ENCODE results near the gene EXOC8. TPM values are rescaled to one million over a fixed set of nuclear protein-coding genes. Genes with fewer than 3 reads are reported as not detected.
"Not testable (repeated sequence)": the region's sequence is repeated elsewhere in the genome, so short reads cannot be mapped to it uniquely, and the experiment has no call there.

EXOC8 gene
- total RNA-seq, 4 donors from 2014 or later, result 25.4 to 50.9 (median 38.2) TPM

GRCh38 chr1:231351816-231352215 lies 14.2 kb upstream of the EXOC8 start:
- in situ Hi-C loops (cut with MboI; ENCODE audit: low sequenced_read_pairs in 4 of 4) (loop anchor here in 2 of 4 donors (5.0 to 10.0 kb wide), 2 partner anchors 235 to 253 kb away; no protein-coding TSS in a partner anchor), intact Hi-C loops (cut with DNase I; ENCODE audit: low total_unique reads) (no loop called here)
- DNase-seq (no peak), ATAC-seq (no peak)
- Histone ChIP-seq H3K27ac (peak overlapping the region; percentile 3 to 33 (median 15)), H3K9me3 (no peaks in the 10 kb centered on the region), H3K4me3 (no peak overlapping the region), H3K27me3 (no peaks in the 10 kb centered on the region), H3K36me3 (peaks cover 0 to 42% of the 10 kb centered on the region in 2 donors), H3K4me1 (no peaks in the 10 kb centered on the region)
- TF ChIP-seq POLR2A (IDR thresholded peaks at IDR 0.05), result no peak
- no peak for TF ChIP-seq CTCF (IDR thresholded peaks at IDR 0.05 in 4 of 5, conservative IDR thresholded peaks at IDR 0.05 in 1 of 5)

- intact Hi-C loops (cut with DNase I; ENCODE audit: low total_unique reads); ATAC-seq; H3K27ac ChIP-seq; H3K4me1 ChIP-seq; in situ Hi-C loops (cut with MboI; ENCODE audit: low sequenced_read_pairs in 4 of 4); H3K27me3 ChIP-seq; DNase-seq; H3K4me3 ChIP-seq; H3K9me3 ChIP-seq: not testable (repeated sequence)
- peaks cover 0 to 42% of the 10 kb centered on the region in 2 donors for H3K36me3 ChIP-seq
These were observed 11.2 kb upstream of the EXOC8 start for GRCh38 chr1:231348856-231349255.

GRCh38 chr1:231348442-231348841 lies 10.8 kb upstream of the EXOC8 start:
- in situ Hi-C loops (cut with MboI; ENCODE audit: low sequenced_read_pairs in 4 of 4) (no loop called here), intact Hi-C loops (cut with DNase I; ENCODE audit: low total_unique reads) (no loop called here)
- Histone ChIP-seq H3K36me3 (peaks cover 0 to 43% of the 10 kb centered on the region in 2 donors), H3K27ac (no peak overlapping the region), H3K4me3 (no peak overlapping the region), H3K4me1 (no peaks in the 10 kb centered on the region), H3K27me3 (no peaks in the 10 kb centered on the region), H3K9me3 (no peaks in the 10 kb centered on the region)
- no peak for TF ChIP-seq CTCF (IDR thresholded peaks at IDR 0.05 in 4 of 5, conservative IDR thresholded peaks at IDR 0.05 in 1 of 5)
- no peak for TF ChIP-seq POLR2A (IDR thresholded peaks at IDR 0.05)
- ATAC-seq (no peak), DNase-seq (no peak)

- TF ChIP-seq POLR2A (IDR thresholded peaks at IDR 0.05) (no peak), CTCF (IDR thresholded peaks at IDR 0.05 in 4 of 5, conservative IDR thresholded peaks at IDR 0.05 in 1 of 5) (no peak)
- H3K27ac ChIP-seq, result no peak overlapping the region
- H3K4me3 ChIP-seq, result no peak overlapping the region
- ATAC-seq (no peak), DNase-seq (no peak)
- intact Hi-C loops (cut with DNase I; ENCODE audit: low total_unique reads) (no loop called here), in situ Hi-C loops (cut with MboI; ENCODE audit: low sequenced_read_pairs in 4 of 4) (no loop called here)
- peaks cover 0 to 43% of the 10 kb centered on the region in 2 donors for H3K36me3 ChIP-seq
- H3K27me3 ChIP-seq, result no peaks in the 10 kb centered on the region
- no peaks in the 10 kb centered on the region for H3K4me1 ChIP-seq
- H3K9me3 ChIP-seq, result no peaks in the 10 kb centered on the region
These were observed 10.3 kb upstream of the EXOC8 start for GRCh38 chr1:231347961-231348360.

GRCh38 chr1:231340328-231341013 lies 2.8 kb upstream of the EXOC8 start:
- Histone ChIP-seq H3K4me3 (no peak overlapping the region), H3K27ac (no peak overlapping the region), H3K27me3 (no peaks in the 10 kb centered on the region), H3K36me3 (peaks cover 0 to 18% of the 10 kb centered on the region in 2 donors), H3K4me1 (peaks cover 15 to 19% of the 10 kb centered on the region in 2 donors), H3K9me3 (no peaks in the 10 kb centered on the region)
- in situ Hi-C loops (cut with MboI; ENCODE audit: low sequenced_read_pairs in 4 of 4), result no loop called here
- ATAC-seq (no peak), DNase-seq (no peak)
- intact Hi-C loops (cut with DNase I; ENCODE audit: low total_unique reads), result no loop called here
- TF ChIP-seq POLR2A (IDR thresholded peaks at IDR 0.05) (no peak), CTCF (IDR thresholded peaks at IDR 0.05 in 4 of 5, conservative IDR thresholded peaks at IDR 0.05 in 1 of 5) (no peak)

All from gastrocnemius medialis (tissue), 4 donors.